Vagina (tissue), 2 donors: ENCODE data around the gene GNB1L.

ENCODE experiments used
- CTCF ChIP-seq, 3 experiments: fragments of 450-650 bp in 2 of 3; fragments of 200-600 bp in 1 of 3; sonication (generic) in 1 of 3; IDR thresholded peaks; one replicate each; pipeline ENCODE4 v1.5.1; 2017 to 2019; ENCODE audit warnings: antibody characterized with exemption in 3 of 3, mild to moderate bottlenecking in 2 of 3, moderate library complexity in 2 of 3
- POLR2A ChIP-seq, 2 donors: fragments of 450-650 bp; IDR thresholded peaks; one replicate each; pipeline ENCODE4 v1.6.1; 2017; ENCODE audit warnings: antibody characterized with exemption in 2 of 2, mild to moderate bottlenecking in 2 of 2, moderate library complexity in 2 of 2
- POLR2AphosphoS5 ChIP-seq, 2 donors: sonication (generic); formaldehyde crosslinking; IDR thresholded peaks; one replicate each; pipeline ENCODE4 v1.9.0; 2017; ENCODE audit warnings: antibody characterized with exemption in 2 of 2, mild to moderate bottlenecking in 2 of 2, low read depth in 1 of 2; ENCODE audit not compliant: insufficient read depth in 1 of 2

GRCh38 chr22:19867617-19868016, 12.9 kb upstream of the GNB1L start:
- TF ChIP-seq POLR2A (IDR thresholded peaks at IDR 0.05) (no peak), POLR2AphosphoS5 (IDR thresholded peaks at IDR 0.05; ENCODE audit: insufficient read depth in 1 of 2, low read depth in 1 of 2) (no peak), CTCF (IDR thresholded peaks at IDR 0.05) (no peak)
